Prostate gland (tissue), 2 donors: ENCODE data around the gene SFN. TPM values are rescaled to one million over a fixed set of nuclear protein-coding genes. Genes with fewer than 3 reads are reported as not detected.
A peak's percentile ranks its signal among the peaks of the same experiment; 100 is the strongest.

Experiments
- DNase-seq: peaks from one replicate; pipeline ENCODE4 v3.0.0-alpha.2; 2019; ENCODE audit warnings: low spot score
- H3K27ac ChIP-seq, 2 donors: fragments of 200-600 bp; sonication (generic); 2 replicates each; pipeline ENCODE4 v1.5.1; 2017 to 2019
- H3K27me3 ChIP-seq: fragments of 200-600 bp; sonication (generic); replicated peaks from 2 replicates; pipeline ENCODE4 v1.5.1; 2019; ENCODE audit not compliant: insufficient read depth
- H3K36me3 ChIP-seq, 2 donors: fragments of 200-600 bp; sonication (generic); 1 replicate in 1 of 2; 2 replicates in 1 of 2; pipeline versions ENCODE4 v1.5.1 to v1.8.1; 2017 to 2019
- H3K4me1 ChIP-seq: fragments of 200-600 bp; sonication (generic); replicated peaks from 2 replicates; pipeline ENCODE4 v1.5.1; 2019
- H3K4me3 ChIP-seq, 2 donors: fragments of 200-600 bp; sonication (generic); 2 replicates each; pipeline ENCODE4 v1.5.1; 2017 to 2019
- H3K9me3 ChIP-seq: fragments of 200-600 bp; sonication (generic); 2 replicates; pipeline ENCODE4 v1.5.1; 2017
- POLR2A ChIP-seq: fragments of 450-650 bp; IDR thresholded peaks from one replicate; pipeline ENCODE4 v1.6.1; 2016; ENCODE audit warnings: antibody characterized with exemption, mild to moderate bottlenecking
- POLR2AphosphoS5 ChIP-seq: sonication (generic); formaldehyde crosslinking; IDR thresholded peaks from one replicate; pipeline ENCODE4 v1.6.1; 2017; ENCODE audit warnings: antibody characterized with exemption
- WGBS: methylation state at CpG from one replicate; pipeline ENCODE4 v1.1.5; 2018; 5-methylcytosine and 5-hydroxymethylcytosine counted together
- intact Hi-C: fragments of 100-400 bp; cut with DNase I; formaldehyde crosslinking; loops from one replicate; pipeline ENCODE4 v1.14.2; 2022
- total RNA-seq, 2 donors: library from RNA; depleted of rRNA; stranded (reverse); fragments of >200 nt; gene quantifications; one replicate each; pipeline ENCODE4 v1.1.0, GENCODE V29; 2016
- TF ChIP-seq, protein P1 (sequence below), 4 experiments: fragments of 200-600 bp in 2 of 4; fragments of 450-650 bp in 2 of 4; sonication (generic) in 2 of 4; IDR thresholded peaks; 1 replicate in 3 of 4; 2 replicates in 1 of 4; pipeline ENCODE4 v1.5.1; 2016 to 2019; ENCODE audit warnings: antibody characterized with exemption in 4 of 4, mild to moderate bottlenecking in 2 of 4, moderate library complexity in 2 of 4

SFN gene
- 10 to 100 TPM; 39.2 to 80.7 TPM for total RNA-seq

DNA sequence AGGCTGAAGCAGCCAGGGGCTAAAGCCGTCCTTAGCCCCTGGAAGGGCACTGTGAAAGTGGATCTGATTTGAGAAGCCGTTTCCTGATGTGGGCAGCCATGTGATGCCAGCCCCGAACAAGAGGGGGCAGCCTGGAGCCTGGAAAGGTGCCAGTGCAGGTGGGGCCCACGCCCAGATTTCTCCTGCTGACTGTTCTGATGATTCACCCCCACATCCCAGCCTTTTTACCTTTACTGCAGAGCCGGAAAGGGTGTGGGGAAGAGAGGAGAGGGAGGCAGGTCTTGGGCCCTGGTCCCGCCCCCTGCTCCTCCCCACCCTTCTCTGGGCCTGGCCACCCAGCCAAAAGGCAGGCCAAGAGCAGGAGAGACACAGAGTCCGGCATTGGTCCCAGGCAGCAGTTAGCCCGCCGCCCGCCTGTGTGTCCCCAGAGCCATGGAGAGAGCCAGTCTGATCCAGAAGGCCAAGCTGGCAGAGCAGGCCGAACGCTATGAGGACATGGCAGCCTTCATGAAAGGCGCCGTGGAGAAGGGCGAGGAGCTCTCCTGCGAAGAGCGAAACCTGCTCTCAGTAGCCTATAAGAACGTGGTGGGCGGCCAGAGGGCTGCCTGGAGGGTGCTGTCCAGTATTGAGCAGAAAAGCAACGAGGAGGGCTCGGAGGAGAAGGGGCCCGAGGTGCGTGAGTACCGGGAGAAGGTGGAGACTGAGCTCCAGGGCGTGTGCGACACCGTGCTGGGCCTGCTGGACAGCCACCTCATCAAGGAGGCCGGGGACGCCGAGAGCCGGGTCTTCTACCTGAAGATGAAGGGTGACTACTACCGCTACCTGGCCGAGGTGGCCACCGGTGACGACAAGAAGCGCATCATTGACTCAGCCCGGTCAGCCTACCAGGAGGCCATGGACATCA is at the start of gene SFN:
SFN (plus strand) TSS at position 369 of the 904 bp plus-strand sequence; CDS start at position 433, 64 bp downstream.
- Histone ChIP-seq H3K4me3 (peak within 1 kb of the TSS; percentile 39 to 59), H3K9me3 (no peaks in the 10 kb centered on the region)
- intact Hi-C loops, result loop anchor here (10.0 kb wide), 1 partner anchor 168 kb away; the partner anchor contains the start of gene ARID1A

DNA sequence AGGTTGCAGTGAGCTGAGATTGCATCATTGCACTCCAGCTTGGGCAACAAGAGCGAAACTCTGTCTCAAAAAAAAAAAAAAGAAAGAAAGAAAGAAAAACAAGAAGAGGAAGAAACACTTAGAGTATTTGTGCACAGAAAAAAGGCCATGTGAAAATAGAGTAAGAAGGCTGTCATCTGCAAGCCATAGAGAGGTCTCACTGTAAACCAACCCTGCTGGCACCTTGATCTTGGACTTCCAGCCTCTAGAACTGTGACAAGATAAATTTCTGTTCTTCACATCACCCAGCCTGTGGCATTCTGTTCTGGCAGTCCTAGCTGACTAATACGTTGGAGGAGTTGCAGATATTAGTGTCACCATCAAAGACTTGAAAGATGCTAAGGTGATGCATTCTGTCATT is 48.6 kb upstream of the SFN start:
- 89% methylated on average over 2 of the region's 2 CpGs for WGBS
- no peaks in the 10 kb centered on the region for H3K27me3 ChIP-seq
- intact Hi-C loops, result no loop called here
- no peak overlapping the region for H3K4me3 ChIP-seq
- no peak overlapping the region for H3K27ac ChIP-seq
- no peaks in the 10 kb centered on the region for H3K4me1 ChIP-seq
- TF ChIP-seq, protein P1, sequence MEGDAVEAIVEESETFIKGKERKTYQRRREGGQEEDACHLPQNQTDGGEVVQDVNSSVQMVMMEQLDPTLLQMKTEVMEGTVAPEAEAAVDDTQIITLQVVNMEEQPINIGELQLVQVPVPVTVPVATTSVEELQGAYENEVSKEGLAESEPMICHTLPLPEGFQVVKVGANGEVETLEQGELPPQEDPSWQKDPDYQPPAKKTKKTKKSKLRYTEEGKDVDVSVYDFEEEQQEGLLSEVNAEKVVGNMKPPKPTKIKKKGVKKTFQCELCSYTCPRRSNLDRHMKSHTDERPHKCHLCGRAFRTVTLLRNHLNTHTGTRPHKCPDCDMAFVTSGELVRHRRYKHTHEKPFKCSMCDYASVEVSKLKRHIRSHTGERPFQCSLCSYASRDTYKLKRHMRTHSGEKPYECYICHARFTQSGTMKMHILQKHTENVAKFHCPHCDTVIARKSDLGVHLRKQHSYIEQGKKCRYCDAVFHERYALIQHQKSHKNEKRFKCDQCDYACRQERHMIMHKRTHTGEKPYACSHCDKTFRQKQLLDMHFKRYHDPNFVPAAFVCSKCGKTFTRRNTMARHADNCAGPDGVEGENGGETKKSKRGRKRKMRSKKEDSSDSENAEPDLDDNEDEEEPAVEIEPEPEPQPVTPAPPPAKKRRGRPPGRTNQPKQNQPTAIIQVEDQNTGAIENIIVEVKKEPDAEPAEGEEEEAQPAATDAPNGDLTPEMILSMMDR (IDR thresholded peaks at IDR 0.05), result no peak
- TF ChIP-seq POLR2A, result no peak
- no peak for TF ChIP-seq POLR2AphosphoS5
- no peaks in the 10 kb centered on the region for H3K36me3 ChIP-seq
- H3K9me3 ChIP-seq, result no peaks in the 10 kb centered on the region
- no peak for DNase-seq

More for the DNA sequence above, at the start of gene SFN:
- H3K36me3 ChIP-seq, result no peaks in the 10 kb centered on the region
- peak within 1 kb of the TSS; percentile 99 for H3K27ac ChIP-seq
- peak; percentile 94 for DNase-seq
- WGBS, result 44% methylated on average over 36 of the region's 37 CpGs
- peak; percentile 99 for TF ChIP-seq POLR2A
- TF ChIP-seq, protein P1 (IDR thresholded peaks at IDR 0.05), result peak in 3 of 4 experiments; percentile 49 to 84 (median 71)
- TF ChIP-seq POLR2AphosphoS5, result peak; percentile 93
- H3K27me3 ChIP-seq, result no peaks in the 10 kb centered on the region
- peaks cover 7% of the 10 kb centered on the region for H3K4me1 ChIP-seq

DNA sequence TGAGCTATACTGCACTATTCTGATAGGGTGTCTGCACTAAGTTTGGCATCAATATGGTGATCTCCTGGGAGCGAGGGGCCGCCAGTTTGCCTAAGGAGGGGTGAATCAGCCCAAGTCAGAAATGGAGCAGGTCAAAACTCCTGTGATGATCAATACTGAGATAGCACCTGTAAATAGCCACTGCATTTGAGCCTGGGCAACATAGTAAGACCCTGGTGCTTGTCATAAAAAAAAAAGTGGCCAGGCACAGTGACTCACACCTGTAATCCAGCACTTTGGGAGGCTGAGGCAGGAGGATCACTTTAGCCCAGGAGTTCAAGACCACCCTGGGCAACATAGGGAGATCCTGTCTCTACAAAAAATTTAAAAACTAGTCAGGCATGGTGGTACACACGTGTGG is 48.1 kb upstream of the SFN start:
- H3K9me3 ChIP-seq, result no peaks in the 10 kb centered on the region
- H3K27me3 ChIP-seq, result no peaks in the 10 kb centered on the region
- TF ChIP-seq POLR2AphosphoS5 (no peak), POLR2A (no peak)
- TF ChIP-seq, protein P1 (IDR thresholded peaks at IDR 0.05), result no peak
- no peak overlapping the region for H3K27ac ChIP-seq
- intact Hi-C loops, result no loop called here
- no peak overlapping the region for H3K4me3 ChIP-seq
- no peaks in the 10 kb centered on the region for H3K4me1 ChIP-seq
- DNase-seq, result no peak
- H3K36me3 ChIP-seq, result no peaks in the 10 kb centered on the region
- WGBS, result 92% methylated on average over 3 of the region's 3 CpGs

DNA sequence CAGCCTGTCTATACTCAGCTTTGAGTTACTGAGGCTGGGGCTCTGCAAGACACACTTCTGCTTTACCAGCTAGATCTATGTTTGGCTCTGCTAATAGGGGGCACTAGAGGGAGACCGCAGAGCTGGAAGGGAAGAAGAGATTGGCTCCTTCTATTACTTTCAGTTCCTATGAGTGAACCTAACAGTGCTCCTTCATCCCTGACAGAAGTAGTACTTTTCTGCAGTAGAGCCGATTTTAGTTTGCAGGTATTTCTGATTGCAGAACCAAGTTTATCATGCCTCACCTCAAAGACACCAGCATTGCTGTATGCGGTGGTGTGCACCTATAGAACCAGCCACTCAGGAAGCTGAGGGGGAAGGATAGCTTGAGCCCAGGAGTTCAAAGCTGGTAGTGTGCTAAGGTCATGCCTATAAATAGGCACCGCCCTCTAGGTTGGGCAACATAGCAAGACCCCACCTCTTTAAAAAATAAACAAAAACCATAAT is 42.1 kb upstream of the SFN start:
- DNase-seq, result no peak
- intact Hi-C loops, result no loop called here
- 77% methylated on average over 4 of the region's 4 CpGs for WGBS
- Histone ChIP-seq H3K4me1 (peaks cover 4% of the 10 kb centered on the region), H3K4me3 (no peak overlapping the region), H3K9me3 (no peaks in the 10 kb centered on the region), H3K27me3 (no peaks in the 10 kb centered on the region), H3K27ac (no peak overlapping the region), H3K36me3 (no peaks in the 10 kb centered on the region)
- no peak for TF ChIP-seq POLR2A
- TF ChIP-seq, protein P1 (IDR thresholded peaks at IDR 0.05), result no peak
- no peak for TF ChIP-seq POLR2AphosphoS5
